Muscle of leg (tissue), 11 donors: Measurements from ENCODE around the gene ULBP1. TPM values are rescaled to one million over a fixed set of nuclear protein-coding genes. Genes with fewer than 3 reads are reported as not detected.
A peak's percentile ranks its signal among the peaks of the same experiment; 100 is the strongest.
"Not testable (repeated sequence)": the region's sequence is repeated elsewhere in the genome, so short reads cannot be mapped to it uniquely, and the experiment has no call there.

Experiments used
- DNase-seq: peaks from one replicate; pipeline ENCODE4 v3.0.0; 2013
- H3K27ac ChIP-seq: one replicate; pipeline ENCODE4 v1.5.1; 2013; ENCODE audit warnings: mild to moderate bottlenecking, low read length, control low read depth
- H3K27me3 ChIP-seq: one replicate; pipeline ENCODE4 v1.6.1; 2013; ENCODE audit warnings: low read length; ENCODE audit not compliant: control insufficient read depth, insufficient read depth
- H3K36me3 ChIP-seq: one replicate; pipeline ENCODE4 v1.6.1; 2013; ENCODE audit warnings: low read length; ENCODE audit not compliant: control insufficient read depth, insufficient read depth
- H3K4me1 ChIP-seq: one replicate; pipeline ENCODE4 v1.6.1; 2013; ENCODE audit warnings: low read length; ENCODE audit not compliant: control insufficient read depth, insufficient read depth
- H3K4me3 ChIP-seq: one replicate; pipeline ENCODE4 v1.5.1; 2013; ENCODE audit warnings: low read length, control low read depth
- H3K9me3 ChIP-seq: replicated peaks from 2 replicates; pipeline ENCODE4 v1.6.1; 2013; ENCODE audit warnings: low read depth, low read length; ENCODE audit not compliant: control insufficient read depth
- WGBS: methylation state at CpG from one replicate; pipeline ENCODE4 v1.1.5; 2013; ENCODE audit warnings: missing lambda C conversion rate; ENCODE audit not compliant: insufficient coverage; 5-methylcytosine and 5-hydroxymethylcytosine counted together
- polyA plus RNA-seq, 8 donors: library from polyadenylated mRNA; unstranded; fragments of 120-200 nt; gene quantifications; one replicate each; pipeline versions ENCODE4 v1.2.1 to v1.2.3, GENCODE V29; 2013; ENCODE audit warnings: inconsistent platforms in 1 of 8, low replicate concordance in 1 of 8; ENCODE audit not compliant: insufficient read length in 8 of 8, insufficient read depth in 1 of 8
- total RNA-seq: library from RNA; stranded (reverse); fragments of 120-200 nt; gene quantifications from one replicate; pipeline ENCODE4 v1.2.4, GENCODE V29; 2013

ULBP1 gene
- total and polyA plus RNA-seq, 9 donors, result 0.13 to 0.71 (median 0.39) TPM

DNA sequence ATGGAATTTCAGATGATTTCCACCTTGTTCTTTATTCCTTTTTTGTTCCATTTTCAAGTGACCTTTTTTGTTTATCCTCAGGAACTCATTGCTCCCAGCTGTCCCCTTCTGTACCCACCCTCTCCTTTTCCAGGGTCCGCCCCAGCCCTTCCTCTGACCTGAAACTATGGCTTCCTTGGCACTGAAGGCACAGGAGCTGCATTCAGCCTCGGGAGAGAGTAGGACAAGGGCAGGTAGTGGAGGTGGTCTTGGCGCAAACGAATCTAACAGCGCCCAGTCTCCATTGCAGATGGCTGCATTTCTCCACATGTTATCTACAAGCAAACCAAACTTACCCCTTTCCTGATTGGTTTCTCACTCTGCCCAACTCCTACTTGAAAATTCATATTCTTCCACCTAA lies 30.7 kb upstream of the ULBP1 start:
- peaks cover 57% of the 10 kb centered on the region for H3K27me3 ChIP-seq
- no peaks in the 10 kb centered on the region for H3K4me1 ChIP-seq
- DNase-seq, result no peak
- 51% methylated on average over 4 of the region's 5 CpGs for WGBS
- no peak overlapping the region for H3K4me3 ChIP-seq
- H3K36me3 ChIP-seq, result no peaks in the 10 kb centered on the region
- H3K9me3 ChIP-seq, result no peaks in the 10 kb centered on the region
- H3K27ac ChIP-seq, result no peak overlapping the region

DNA sequence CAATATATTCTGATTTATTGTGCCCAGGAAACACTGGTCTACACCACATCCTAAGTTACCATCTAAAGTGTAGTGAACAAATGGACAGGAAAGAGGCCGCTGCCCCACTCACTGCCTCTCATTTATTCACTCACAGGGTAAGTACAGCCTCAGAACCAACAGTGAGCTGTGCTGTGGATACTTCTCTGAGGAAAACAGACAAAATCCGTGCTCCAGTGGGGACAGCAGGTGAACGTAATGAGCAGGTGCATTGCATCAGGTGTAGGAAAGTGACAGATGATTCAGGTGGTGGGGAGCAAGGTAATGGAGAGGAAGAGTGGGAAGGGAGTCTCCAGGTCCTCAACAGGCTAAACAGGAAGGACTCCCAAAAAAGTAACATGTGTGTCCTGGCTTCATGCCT lies 30.3 kb upstream of the ULBP1 start:
- H3K27me3 ChIP-seq, result peaks cover 62% of the 10 kb centered on the region
- 45% methylated on average over 3 of the region's 3 CpGs for WGBS
- H3K27ac ChIP-seq, result no peak overlapping the region
- no peaks in the 10 kb centered on the region for H3K36me3 ChIP-seq
- peaks cover 4% of the 10 kb centered on the region for H3K4me1 ChIP-seq
- no peaks in the 10 kb centered on the region for H3K9me3 ChIP-seq
- DNase-seq, result no peak
- H3K4me3 ChIP-seq, result no peak overlapping the region

DNA sequence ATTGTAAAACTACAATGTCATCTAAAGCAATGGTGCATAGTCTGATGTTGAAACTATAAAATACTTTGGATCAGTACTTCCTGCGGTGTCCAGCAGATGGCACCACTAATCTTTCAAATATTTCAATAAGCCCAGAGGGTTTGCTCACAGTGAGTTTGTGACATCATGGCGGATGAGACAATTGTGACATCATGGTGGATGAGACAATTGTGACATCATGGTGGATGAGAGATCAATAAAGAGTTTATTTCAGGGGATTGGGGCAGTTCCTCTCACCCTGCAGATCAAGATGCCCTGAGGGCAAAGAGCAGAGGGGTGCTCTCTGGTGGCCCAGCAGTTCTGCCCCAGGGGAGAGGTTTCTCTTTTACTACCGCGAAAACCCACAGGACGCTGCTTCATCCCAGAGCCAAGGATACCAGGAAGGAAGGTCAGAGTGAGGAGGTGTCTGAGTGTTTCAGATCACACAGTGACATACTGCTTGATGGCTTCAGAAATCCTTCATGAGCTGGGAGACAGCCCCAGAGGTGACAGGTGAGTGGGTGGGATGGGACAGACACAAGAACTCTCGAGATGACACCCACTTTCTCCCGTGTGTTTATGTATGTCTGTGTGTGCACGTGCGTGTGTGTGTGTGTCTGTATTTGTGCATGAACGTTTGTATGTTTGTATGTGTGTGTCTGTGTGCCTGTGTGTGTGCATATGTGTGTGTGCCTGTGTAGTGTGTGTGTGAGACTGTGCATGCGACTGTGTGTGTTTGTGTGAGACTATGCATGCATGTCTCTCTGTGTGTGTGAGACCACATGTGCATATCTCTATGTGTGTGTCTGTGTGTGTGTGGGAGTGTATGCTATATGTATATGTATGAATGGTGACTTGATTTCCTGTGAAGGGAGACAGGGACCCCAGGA lies 29.2 kb upstream of the ULBP1 start:
- H3K4me3 ChIP-seq, result no peak overlapping the region
- no peak overlapping the region for H3K27ac ChIP-seq
- no peaks in the 10 kb centered on the region for H3K9me3 ChIP-seq
- peaks cover 11% of the 10 kb centered on the region for H3K4me1 ChIP-seq
- peak; percentile 67 for DNase-seq
- 40% methylated on average over 8 of the region's 11 CpGs for WGBS
- H3K36me3 ChIP-seq, result no peaks in the 10 kb centered on the region
- peaks cover 65% of the 10 kb centered on the region for H3K27me3 ChIP-seq

DNA sequence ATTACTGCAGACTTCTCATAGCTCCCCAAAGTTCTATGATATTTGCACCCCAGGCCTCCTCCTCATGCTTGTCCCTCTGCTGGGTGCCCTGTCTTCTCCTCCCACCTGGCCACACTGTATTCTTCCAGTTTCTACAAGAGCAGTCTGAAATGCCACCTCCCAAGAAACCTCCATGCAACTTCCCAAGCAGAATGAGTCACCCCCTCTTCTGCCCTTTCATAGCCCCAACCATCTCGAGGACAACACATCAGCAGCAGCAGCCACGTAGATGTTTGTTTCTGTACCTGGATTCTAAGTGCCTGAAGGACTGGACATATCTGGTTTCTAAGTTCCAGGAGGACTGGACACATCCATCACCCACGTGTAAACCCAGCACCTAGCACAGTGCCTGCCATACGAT lies 28.5 kb upstream of the ULBP1 start:
- H3K27ac ChIP-seq, result no peak overlapping the region
- H3K9me3 ChIP-seq, result no peaks in the 10 kb centered on the region
- H3K4me1 ChIP-seq, result peaks cover 11% of the 10 kb centered on the region
- no peak overlapping the region for H3K4me3 ChIP-seq
- no CpG with 5 or more reads among the region's 4 CpGs for WGBS
- no peaks in the 10 kb centered on the region for H3K36me3 ChIP-seq
- DNase-seq, result no peak
- H3K27me3 ChIP-seq, result peaks cover 70% of the 10 kb centered on the region

DNA sequence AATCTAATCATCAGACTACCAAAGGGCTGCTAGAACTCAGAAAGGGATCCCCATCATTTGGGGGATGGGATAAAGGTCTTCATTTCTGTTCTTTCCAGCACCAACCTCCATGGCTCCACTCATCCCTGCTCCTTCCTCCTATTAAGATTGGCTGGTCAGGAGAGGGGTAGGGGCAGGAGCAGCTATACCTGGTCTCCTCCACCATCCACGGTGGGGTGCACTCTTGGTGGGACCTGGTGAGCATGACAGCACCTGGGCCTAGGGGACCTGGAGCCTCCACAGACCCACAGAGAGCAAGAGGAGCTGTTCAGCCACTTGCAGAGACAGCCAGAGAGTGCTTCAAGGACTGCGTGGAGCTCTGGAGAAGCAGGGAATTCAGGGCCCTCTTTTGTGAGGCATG lies 28.1 kb upstream of the ULBP1 start:
- no peak overlapping the region for H3K27ac ChIP-seq
- no peak for DNase-seq
- WGBS, result no CpG with 5 or more reads among the region's 2 CpGs
- H3K27me3 ChIP-seq, result peaks cover 75% of the 10 kb centered on the region
- H3K4me3 ChIP-seq, result no peak overlapping the region
- H3K9me3 ChIP-seq, result no peaks in the 10 kb centered on the region
- H3K4me1 ChIP-seq, result peaks cover 11% of the 10 kb centered on the region
- H3K36me3 ChIP-seq, result no peaks in the 10 kb centered on the region

DNA sequence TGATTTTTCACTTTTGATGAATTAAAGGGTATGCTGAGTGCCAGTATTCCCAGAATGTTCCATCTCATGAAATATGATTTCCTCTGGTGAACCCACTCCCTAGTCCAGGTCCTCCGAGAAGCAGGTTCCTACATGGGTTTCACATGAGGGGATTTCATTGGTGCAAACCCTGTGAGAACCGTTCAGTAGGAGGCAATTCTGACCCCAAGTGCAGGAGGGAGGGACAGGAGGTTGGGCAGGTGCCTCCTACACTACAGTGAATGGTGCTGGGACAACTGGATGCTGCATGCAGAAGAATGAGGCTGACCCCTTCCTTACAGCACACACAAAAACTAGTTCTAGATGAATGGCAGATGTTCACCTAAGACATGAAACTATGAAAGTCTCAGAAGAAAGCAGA lies 27.0 kb upstream of the ULBP1 start:
- no peaks in the 10 kb centered on the region for H3K36me3 ChIP-seq
- H3K4me1 ChIP-seq, result peaks cover 14% of the 10 kb centered on the region
- H3K27me3 ChIP-seq, result peaks cover 81% of the 10 kb centered on the region
- no peak overlapping the region for H3K4me3 ChIP-seq
- no peak for DNase-seq
- H3K27ac ChIP-seq, result no peak overlapping the region
- H3K9me3 ChIP-seq, result no peaks in the 10 kb centered on the region
- no CpG with 5 or more reads among the region's 2 CpGs for WGBS

DNA sequence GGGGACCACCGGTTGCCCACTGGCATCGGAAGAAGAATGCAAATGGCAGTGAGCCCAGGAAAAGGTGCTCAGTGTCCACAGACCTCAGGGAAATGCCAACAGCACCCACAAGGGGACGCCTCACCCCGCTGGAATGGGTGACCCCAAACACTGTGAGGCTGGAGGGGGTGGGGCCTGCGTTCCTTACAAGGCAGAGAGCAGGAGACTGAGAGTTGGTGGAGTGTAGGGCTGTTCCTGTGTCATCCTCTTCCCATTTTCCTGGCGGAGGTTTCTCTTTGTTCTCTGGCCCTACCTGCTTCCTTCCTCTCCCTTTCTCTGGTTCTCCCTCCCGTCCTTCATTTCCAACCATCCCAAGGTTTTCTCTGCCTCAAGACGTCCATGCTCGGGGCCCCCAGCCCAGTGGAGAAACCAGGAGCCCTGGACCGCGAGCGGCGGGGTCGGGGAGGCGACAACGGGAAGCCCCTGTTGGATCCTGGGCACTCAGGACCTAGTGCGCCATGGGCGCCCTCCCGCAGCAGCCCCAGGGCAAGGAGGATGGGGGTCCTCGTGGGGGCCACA lies 25.7 kb upstream of the ULBP1 start:
- H3K9me3 ChIP-seq, H3K36me3 ChIP-seq, H3K27ac ChIP-seq, DNase-seq: not testable (repeated sequence)
- Histone ChIP-seq H3K27me3 (peaks cover 91% of the 10 kb centered on the region), H3K4me3 (peak overlapping the region; percentile 41), H3K4me1 (peaks cover 19% of the 10 kb centered on the region)
- WGBS, result under 1% methylated on average over 15 of the region's 20 CpGs

DNA sequence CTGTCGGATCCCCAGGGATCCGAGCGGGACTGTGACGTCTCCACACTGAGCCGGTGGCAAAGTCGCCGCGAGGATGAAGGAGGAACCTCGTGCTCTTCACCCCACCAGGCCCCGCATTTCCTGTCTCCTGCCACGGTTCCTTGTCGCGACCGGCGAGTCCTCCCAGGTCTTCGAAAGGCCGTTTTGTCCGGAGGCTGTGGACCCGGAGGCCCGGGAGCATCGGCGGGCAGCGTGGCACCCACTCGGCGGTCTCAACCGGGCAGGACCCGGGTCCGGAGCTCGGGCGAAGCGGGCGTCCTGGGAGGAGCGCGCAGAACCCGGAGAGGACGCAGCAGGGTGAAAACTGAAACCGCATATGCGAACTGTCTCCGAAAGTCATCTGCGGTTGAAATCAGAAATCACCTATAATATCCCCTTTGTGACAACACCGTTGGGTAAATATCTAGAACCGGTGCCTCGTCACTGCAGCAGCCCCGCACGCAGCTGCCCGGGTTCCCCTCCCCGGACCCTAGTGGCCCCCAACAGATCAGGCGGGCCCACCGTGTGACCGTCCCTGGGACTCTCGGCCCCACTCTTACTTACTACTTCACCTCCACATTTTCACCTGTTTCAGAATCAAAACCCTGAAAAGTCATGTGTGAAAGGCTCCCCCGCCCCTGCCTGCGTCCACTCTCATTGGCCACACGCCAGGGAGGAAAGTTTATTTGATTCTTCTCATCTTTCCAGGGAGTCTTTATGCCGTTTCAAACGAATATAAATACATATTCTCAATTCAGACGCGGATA lies 25.0 kb upstream of the ULBP1 start:
- 1% methylated on average over 53 of the region's 58 CpGs for WGBS
- H3K27ac ChIP-seq, result no peak overlapping the region
- H3K36me3 ChIP-seq, result no peaks in the 10 kb centered on the region
- H3K27me3 ChIP-seq, result peaks cover 89% of the 10 kb centered on the region
- H3K4me3 ChIP-seq, result peak overlapping the region; percentile 41
- H3K9me3 ChIP-seq, result no peaks in the 10 kb centered on the region
- H3K4me1 ChIP-seq, result peaks cover 19% of the 10 kb centered on the region
- no peak for DNase-seq

DNA sequence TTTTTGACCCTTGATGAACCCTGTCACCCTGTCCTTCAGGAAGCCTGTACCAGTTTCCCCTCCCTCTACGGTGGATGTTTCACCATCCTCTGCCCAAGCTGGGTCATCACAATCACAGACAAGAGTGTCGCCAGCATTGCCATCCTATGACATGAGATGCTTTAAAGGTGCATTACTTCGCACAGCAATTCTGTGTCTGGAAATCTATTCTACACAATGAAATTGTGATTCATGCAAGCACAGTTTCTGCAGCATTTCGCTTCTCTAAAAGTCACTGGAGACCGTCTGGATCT lies 24.4 kb upstream of the ULBP1 start:
- Histone ChIP-seq H3K4me1 (peaks cover 19% of the 10 kb centered on the region), H3K36me3 (no peaks in the 10 kb centered on the region), H3K4me3 (no peak overlapping the region), H3K9me3 (no peaks in the 10 kb centered on the region), H3K27ac (no peak overlapping the region), H3K27me3 (peaks cover 88% of the 10 kb centered on the region)
- WGBS, result 18% methylated on average over 5 of the region's 5 CpGs
- DNase-seq, result no peak

DNA sequence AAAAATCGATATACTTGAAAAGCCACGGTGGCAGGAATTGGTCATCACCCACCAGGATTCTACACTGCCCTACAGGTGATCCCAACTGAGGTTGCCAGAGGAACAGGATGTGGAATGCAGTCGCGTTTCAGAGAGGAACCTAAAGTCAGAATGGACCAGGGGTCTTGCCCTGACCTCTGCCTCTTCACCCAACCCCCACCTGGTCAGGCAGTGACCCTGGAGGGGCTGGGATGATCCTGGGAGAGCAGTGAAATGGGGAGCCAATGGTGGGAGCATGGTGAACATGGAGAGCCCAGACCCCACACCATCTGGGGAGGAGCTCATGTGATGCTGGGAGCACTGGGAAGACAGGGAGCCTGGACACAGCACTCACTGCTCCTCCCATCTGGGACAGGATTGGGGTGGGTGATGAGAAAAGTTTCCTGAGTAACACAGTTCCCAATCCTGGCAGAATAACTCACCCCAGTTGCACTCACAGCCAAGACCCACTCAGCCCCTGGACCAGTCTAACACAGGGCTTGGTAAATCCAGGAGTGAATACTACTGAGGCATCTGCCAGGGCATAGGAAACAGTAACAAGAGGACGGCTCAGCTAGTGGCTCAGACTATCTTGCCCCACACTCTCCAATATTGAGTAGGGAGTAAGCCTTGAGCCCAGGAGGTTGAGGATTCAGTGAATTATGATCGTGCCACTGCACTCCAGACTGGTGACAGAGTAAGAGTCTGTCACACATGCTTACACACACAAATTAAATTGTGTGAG lies 23.7 kb upstream of the ULBP1 start:
- no peak for DNase-seq
- H3K36me3 ChIP-seq, result no peaks in the 10 kb centered on the region
- no peak overlapping the region for H3K27ac ChIP-seq
- no CpG with 5 or more reads among the region's 6 CpGs for WGBS
- no peak overlapping the region for H3K4me3 ChIP-seq
- peaks cover 19% of the 10 kb centered on the region for H3K4me1 ChIP-seq
- no peaks in the 10 kb centered on the region for H3K9me3 ChIP-seq
- H3K27me3 ChIP-seq, result peaks cover 81% of the 10 kb centered on the region
